Smooth muscle cell (in vitro differentiated cells): ENCODE data around the gene TMEM59L. TPM values are rescaled to one million over a fixed set of nuclear protein-coding genes. Genes with fewer than 3 reads are reported as not detected.

Experiments
- DNase-seq: peaks from one replicate; lab custom pipeline; 2025; ENCODE audit not compliant: unreplicated experiment; lab: John Stamatoyannopoulos, UW
- H2AFZ ChIP-seq: fragments of 200-600 bp; sonication (generic); 2 replicates; pipeline ENCODE4 v1.6.0; 2016; ENCODE audit warnings: antibody characterized with exemption, low read depth, mild to moderate bottlenecking
- H3F3A ChIP-seq: fragments of 200-600 bp; sonication (generic); 2 replicates; pipeline ENCODE4 v1.6.0; 2017; ENCODE audit warnings: antibody characterized with exemption, low read depth
- H3K27ac ChIP-seq: fragments of 200-600 bp; sonication (generic); 2 replicates; pipeline ENCODE4 v1.5.1; 2016; ENCODE audit warnings: low read depth, mild to moderate bottlenecking
- H3K27me3 ChIP-seq: fragments of 200-600 bp; sonication (generic); 2 replicates; pipeline ENCODE4 v1.6.1; 2016; ENCODE audit warnings: low read depth, mild to moderate bottlenecking
- H3K36me3 ChIP-seq: fragments of 200-600 bp; sonication (generic); 2 replicates; pipeline ENCODE4 v1.5.1; 2016; ENCODE audit warnings: low read depth
- H3K4me1 ChIP-seq: fragments of 200-600 bp; sonication (generic); 2 replicates; pipeline ENCODE4 v1.5.1; 2016; ENCODE audit warnings: low read depth
- H3K4me2 ChIP-seq: fragments of 200-600 bp; sonication (generic); 2 replicates; pipeline ENCODE4 v1.6.0; 2016; ENCODE audit warnings: mild to moderate bottlenecking
- H3K4me3 ChIP-seq: fragments of 200-600 bp; sonication (generic); 2 replicates; pipeline ENCODE4 v1.5.1; 2016; ENCODE audit warnings: mild to moderate bottlenecking
- H3K79me2 ChIP-seq: fragments of 200-600 bp; sonication (generic); 2 replicates; pipeline ENCODE4 v1.6.0; 2016; ENCODE audit warnings: low read depth, mild to moderate bottlenecking
- H3K9ac ChIP-seq: fragments of 200-600 bp; sonication (generic); 2 replicates; pipeline ENCODE4 v1.6.0; 2016; ENCODE audit warnings: low read depth
- H3K9me3 ChIP-seq: fragments of 200-600 bp; sonication (generic); replicated peaks from 2 replicates; pipeline ENCODE4 v1.5.1; 2016; ENCODE audit warnings: low read depth
- H4K20me1 ChIP-seq: fragments of 200-600 bp; sonication (generic); 2 replicates; pipeline ENCODE4 v1.6.0; 2016; ENCODE audit warnings: low read depth
- WGBS: methylation state at CpG from one replicate; pipeline ENCODE4 v1.1.7; 2016; ENCODE audit warnings: low lambda C conversion rate; 5-methylcytosine and 5-hydroxymethylcytosine counted together
- polyA plus RNA-seq: library from polyadenylated mRNA; unstranded; fragments of >200 nt; fragmentation: Nextera tagmentation; extraction: Ambion mirVana; gene quantifications from 2 replicates; pipeline ENCODE4 v1.2.1, GENCODE V29; 2016
- total RNA-seq: library from RNA; depleted of rRNA; stranded (reverse); fragments of >200 nt; gene quantifications from 2 replicates; pipeline ENCODE4 v1.2.3, GENCODE V29; 2014
- TF ChIP-seq, protein P1 (sequence below): fragments of 200-600 bp; sonication (generic); IDR thresholded peaks from 2 replicates; pipeline ENCODE4 v1.5.1; 2017; ENCODE audit warnings: borderline replicate concordance, mild to moderate bottlenecking, antibody characterized with exemption; ENCODE audit not compliant: insufficient read depth, poor library complexity, severe bottlenecking

Gene TMEM59L
- total and polyA plus RNA-seq, 2 experiments from 2014 or later: 4.4 to 42.0 TPM

DNA sequence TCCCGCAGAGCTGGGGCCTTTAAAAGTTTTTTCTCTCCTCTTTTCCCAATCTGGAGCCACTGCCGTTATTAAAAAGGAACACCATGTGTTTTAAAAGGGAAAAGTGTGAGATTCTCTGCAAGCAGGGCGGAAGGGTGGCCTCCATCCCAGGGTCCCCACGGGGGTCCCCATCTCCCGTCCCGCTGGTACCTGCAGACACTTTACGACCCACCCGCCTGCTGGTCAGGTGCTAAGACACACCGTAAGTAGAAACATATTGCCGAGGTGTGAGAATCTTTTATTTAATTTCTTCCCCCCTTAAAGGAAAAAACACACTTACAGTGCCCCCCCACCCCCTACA is 7.9 kb upstream of the TMEM59L start:
- peak overlapping the region; percentile 90 for H3K4me2 ChIP-seq
- H3K27me3 ChIP-seq: peaks cover 44% of the 10 kb centered on the region
- TF ChIP-seq, protein P1, sequence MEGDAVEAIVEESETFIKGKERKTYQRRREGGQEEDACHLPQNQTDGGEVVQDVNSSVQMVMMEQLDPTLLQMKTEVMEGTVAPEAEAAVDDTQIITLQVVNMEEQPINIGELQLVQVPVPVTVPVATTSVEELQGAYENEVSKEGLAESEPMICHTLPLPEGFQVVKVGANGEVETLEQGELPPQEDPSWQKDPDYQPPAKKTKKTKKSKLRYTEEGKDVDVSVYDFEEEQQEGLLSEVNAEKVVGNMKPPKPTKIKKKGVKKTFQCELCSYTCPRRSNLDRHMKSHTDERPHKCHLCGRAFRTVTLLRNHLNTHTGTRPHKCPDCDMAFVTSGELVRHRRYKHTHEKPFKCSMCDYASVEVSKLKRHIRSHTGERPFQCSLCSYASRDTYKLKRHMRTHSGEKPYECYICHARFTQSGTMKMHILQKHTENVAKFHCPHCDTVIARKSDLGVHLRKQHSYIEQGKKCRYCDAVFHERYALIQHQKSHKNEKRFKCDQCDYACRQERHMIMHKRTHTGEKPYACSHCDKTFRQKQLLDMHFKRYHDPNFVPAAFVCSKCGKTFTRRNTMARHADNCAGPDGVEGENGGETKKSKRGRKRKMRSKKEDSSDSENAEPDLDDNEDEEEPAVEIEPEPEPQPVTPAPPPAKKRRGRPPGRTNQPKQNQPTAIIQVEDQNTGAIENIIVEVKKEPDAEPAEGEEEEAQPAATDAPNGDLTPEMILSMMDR: no peak

DNA sequence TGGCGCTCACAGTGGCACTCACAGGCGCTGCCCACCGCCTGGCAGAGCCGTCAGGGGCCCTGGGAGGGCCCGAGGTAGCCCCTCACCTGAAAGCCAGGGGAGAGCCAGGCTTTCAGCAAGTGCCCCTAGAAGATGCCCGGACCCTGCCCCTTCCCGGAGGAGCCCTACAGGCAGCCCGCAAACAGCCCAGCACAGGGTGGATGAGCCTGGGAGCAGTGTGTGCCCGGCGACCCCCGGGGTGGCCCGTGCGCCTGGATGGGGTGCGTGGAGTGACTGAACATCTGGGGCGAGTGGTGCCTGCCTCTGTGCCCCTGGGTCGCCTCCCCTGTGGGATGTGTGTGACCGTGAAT is 7.5 kb upstream of the TMEM59L start:
- Histone ChIP-seq H3K9ac (no peak overlapping the region), H3K4me2 (peak overlapping the region; percentile 90), H3K27ac (no peak overlapping the region), H3F3A (peaks cover 12% of the 10 kb centered on the region), H3K4me1 (peaks cover 28% of the 10 kb centered on the region), H3K9me3 (no peaks in the 10 kb centered on the region), H3K27me3 (peaks cover 48% of the 10 kb centered on the region), H3K4me3 (peak overlapping the region; percentile 57), H4K20me1 (peaks cover 46% of the 10 kb centered on the region), H3K79me2 (peaks cover 27% of the 10 kb centered on the region), H3K36me3 (no peaks in the 10 kb centered on the region), H2AFZ (no peak overlapping the region)
- TF ChIP-seq, protein P1: no peak
- 23% methylated on average over 17 of the region's 17 CpGs for WGBS
- DNase-seq: no peak

More for the DNA sequence above, 7.9 kb upstream of the TMEM59L start:
- H3K4me3 ChIP-seq: peak overlapping the region; percentile 57
- H3K4me1 ChIP-seq: peaks cover 28% of the 10 kb centered on the region
- H3K27ac ChIP-seq: peak overlapping the region; percentile 57
- no peak overlapping the region for H2AFZ ChIP-seq
- no peaks in the 10 kb centered on the region for H3K36me3 ChIP-seq
- H4K20me1 ChIP-seq: peaks cover 49% of the 10 kb centered on the region
- peaks cover 12% of the 10 kb centered on the region for H3F3A ChIP-seq
- H3K79me2 ChIP-seq: peaks cover 27% of the 10 kb centered on the region
- H3K9ac ChIP-seq: no peak overlapping the region
- no peaks in the 10 kb centered on the region for H3K9me3 ChIP-seq
- no peak for DNase-seq
- WGBS: 28% methylated on average over 10 of the region's 10 CpGs

DNA sequence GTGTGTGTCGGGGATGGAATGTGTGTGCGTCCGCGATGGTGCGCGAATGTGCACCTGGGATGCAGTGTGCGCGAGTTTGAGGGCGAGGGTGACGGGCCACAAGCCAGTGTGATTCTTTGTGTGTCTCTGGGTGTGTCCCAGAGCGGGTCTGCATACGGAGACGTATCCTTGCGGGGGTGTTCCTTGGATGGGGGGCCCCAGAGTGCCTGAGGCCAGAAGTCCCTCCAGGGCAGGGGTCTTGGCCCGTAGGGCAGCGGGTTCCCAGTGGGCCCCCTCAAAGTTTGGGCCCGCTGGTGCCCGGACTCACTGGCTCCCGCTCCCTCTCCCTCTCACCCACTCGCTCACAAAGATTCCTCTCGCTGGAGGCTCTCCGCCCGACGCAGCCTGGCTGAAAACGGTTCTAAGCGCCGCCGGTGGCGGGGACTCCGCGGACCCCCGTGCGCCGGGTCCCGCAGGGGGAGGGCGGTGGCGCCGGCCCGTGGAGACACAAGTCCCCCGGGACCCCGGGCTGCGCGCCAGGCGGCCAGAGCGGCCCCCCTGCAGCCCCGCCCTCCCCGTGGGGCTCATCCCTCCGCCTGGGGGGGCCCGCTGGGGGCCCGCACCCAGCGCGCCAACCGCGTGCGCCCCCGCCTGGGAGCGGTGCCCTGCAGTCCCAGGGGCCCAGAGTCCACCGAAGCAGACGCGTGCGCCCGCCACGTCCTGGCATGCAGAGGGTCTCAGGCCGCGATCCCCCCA is 7.0 kb upstream of the TMEM59L start:
- Histone ChIP-seq H3K4me2 (peak overlapping the region; percentile 90), H4K20me1 (peaks cover 44% of the 10 kb centered on the region), H3K36me3 (no peaks in the 10 kb centered on the region), H3F3A (peaks cover 12% of the 10 kb centered on the region), H2AFZ (no peak overlapping the region), H3K79me2 (peaks cover 27% of the 10 kb centered on the region), H3K4me1 (peaks cover 33% of the 10 kb centered on the region), H3K27me3 (peaks cover 53% of the 10 kb centered on the region), H3K27ac (no peak overlapping the region), H3K9ac (no peak overlapping the region), H3K9me3 (no peaks in the 10 kb centered on the region), H3K4me3 (peak overlapping the region; percentile 57)
- WGBS: 6% methylated on average over 55 of the region's 65 CpGs
- TF ChIP-seq, protein P1: no peak
- DNase-seq: no peak
